ENCODE data around the gene TPRG1L. TPM values are rescaled to one million over a fixed set of nuclear protein-coding genes. Genes with fewer than 3 reads are reported as not detected.

Gene TPRG1L
- total and polyA plus RNA-seq, 10 of the 15 experiments (the other 5 are each of a cell fraction or from before 2014, with no cell fraction given), result 1.5 to 16.5 (median 8.0) TPM

DNA sequence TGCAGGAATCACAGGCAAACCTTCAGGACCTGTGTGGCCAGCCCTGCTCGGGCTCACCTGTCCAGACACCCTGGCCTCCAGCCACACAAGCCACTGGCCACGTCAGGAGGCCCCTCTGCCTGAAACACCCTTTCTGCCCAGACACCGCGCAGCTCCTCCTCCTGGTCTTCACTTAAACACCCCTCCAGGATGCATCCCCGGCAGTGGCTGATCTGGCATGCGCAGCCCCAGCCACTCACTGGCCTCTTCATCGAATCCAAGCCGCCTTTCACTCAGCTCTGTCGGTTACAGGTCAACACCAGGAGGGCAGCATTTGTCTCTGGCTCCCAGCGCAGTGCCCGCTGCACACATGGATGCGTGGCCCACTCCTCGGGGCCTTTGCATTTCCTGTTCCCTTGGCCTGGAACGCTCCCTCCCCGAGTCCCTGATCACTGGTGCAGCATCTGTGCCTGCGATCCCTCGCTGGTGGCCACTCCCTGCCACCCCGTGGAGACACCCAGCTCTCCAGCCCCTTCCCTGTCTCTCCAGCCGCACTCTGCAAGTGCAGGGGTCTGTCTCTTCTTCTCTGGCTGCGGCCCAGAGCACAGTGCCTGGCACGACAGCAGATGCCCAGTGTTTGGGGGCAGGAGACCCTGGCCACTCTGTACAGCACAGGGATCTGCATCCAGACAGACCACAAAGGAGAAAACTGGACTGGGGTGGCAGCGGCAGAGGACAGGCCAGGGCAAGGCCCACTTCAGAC lies 9.4 kb downstream of the TPRG1L start:
- ATAC-seq, result no peak
- Histone ChIP-seq H3K4me2 (ENCODE audit: control insufficient read depth, insufficient read depth) (no peak overlapping the region), H2AFZ (ENCODE audit: control insufficient read depth, low read depth, low read length) (no peak overlapping the region), H3K27me3 (replicated peaks in 1 of 2; ENCODE audit: control insufficient read depth in 2 of 2, insufficient read depth in 2 of 2, low read length in 1 of 2) (no peaks in the 10 kb centered on the region), H3K4me1 (ENCODE audit: control insufficient read depth, insufficient read depth, low read length) (no peaks in the 10 kb centered on the region), H3K9ac (ENCODE audit: control insufficient read depth, insufficient read depth, low read length) (no peak overlapping the region), H3K79me2 (ENCODE audit: control insufficient read depth, insufficient read depth, low read length) (no peaks in the 10 kb centered on the region), H3K9me3 (replicated peaks; ENCODE audit: control insufficient read depth, insufficient read depth, low read length) (no peaks in the 10 kb centered on the region), H3K4me3 (no peak overlapping the region), H3K27ac (ENCODE audit: control insufficient read depth, insufficient read depth) (no peak overlapping the region), H3K36me3 (ENCODE audit: control insufficient read depth in 2 of 2, insufficient read depth in 2 of 2, low read length in 1 of 2) (peaks cover 14 to 21% of the 10 kb centered on the region in 2 experiments), H4K20me1 (ENCODE audit: control insufficient read depth, insufficient read depth) (no peaks in the 10 kb centered on the region)
- intact Hi-C loops (cut with micrococcal nuclease; ENCODE audit: unreplicated experiment) (no loop called here), in situ Hi-C loops (cut with MboI) (no loop called here)
- CTCF ChIA-PET, result interaction anchor here (1.7 kb wide), 1 partner anchor 15 kb away, joined by 5 read pairs; no protein-coding TSS in a partner anchor
- no peak for TF ChIP-seq ZZZ3 (IDR thresholded peaks at IDR 0.05; ENCODE audit: control insufficient read depth, insufficient read length, low read depth)
- TF ChIP-seq, protein P1, sequence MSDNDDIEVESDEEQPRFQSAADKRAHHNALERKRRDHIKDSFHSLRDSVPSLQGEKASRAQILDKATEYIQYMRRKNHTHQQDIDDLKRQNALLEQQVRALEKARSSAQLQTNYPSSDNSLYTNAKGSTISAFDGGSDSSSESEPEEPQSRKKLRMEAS (IDR thresholded peaks at IDR 0.05; ENCODE audit: low read depth, low read length), result no peak
- no peak for TF ChIP-seq RUNX3 (IDR thresholded peaks at IDR 0.05; ENCODE audit: low read length)
- TF ChIP-seq, protein P2, sequence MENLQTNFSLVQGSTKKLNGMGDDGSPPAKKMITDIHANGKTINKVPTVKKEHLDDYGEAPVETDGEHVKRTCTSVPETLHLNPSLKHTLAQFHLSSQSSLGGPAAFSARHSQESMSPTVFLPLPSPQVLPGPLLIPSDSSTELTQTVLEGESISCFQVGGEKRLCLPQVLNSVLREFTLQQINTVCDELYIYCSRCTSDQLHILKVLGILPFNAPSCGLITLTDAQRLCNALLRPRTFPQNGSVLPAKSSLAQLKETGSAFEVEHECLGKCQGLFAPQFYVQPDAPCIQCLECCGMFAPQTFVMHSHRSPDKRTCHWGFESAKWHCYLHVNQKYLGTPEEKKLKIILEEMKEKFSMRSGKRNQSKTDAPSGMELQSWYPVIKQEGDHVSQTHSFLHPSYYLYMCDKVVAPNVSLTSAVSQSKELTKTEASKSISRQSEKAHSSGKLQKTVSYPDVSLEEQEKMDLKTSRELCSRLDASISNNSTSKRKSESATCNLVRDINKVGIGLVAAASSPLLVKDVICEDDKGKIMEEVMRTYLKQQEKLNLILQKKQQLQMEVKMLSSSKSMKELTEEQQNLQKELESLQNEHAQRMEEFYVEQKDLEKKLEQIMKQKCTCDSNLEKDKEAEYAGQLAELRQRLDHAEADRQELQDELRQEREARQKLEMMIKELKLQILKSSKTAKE (IDR thresholded peaks at IDR 0.05; ENCODE audit: low read depth, poor library complexity, severe bottlenecking), result no peak
- FAIRE-seq, result no peak
- POLR2A ChIA-PET, result no interaction called here
- no peak for DNase-seq (ENCODE audit: low read depth, low spot score)
- RAD21 ChIA-PET (ENCODE audit: unreplicated experiment), result no interaction called here
- SMC1A ChIA-PET (ENCODE audit: uncharacterized antibody, unreplicated experiment), result no interaction called here
- BruUV-seq (replicated peaks), result no TSS peak
- 93% methylated on average over 22 of the region's 22 CpGs for WGBS (ENCODE audit: insufficient coverage, insufficient replicate concordance, low lambda C conversion rate, missing lambda C conversion rate)

All from GM12878 (cell line).